HG03135 (cell line): ENCODE measurements around the gene AGGF1.
A peak's percentile ranks its signal among the peaks of the same experiment; 100 is the strongest.
"Not testable (repeated sequence)": the region's sequence is repeated elsewhere in the genome, so short reads cannot be mapped to it uniquely, and the experiment has no call there.

Source experiments
- ATAC-seq: cut with Tn5 transposase; IDR thresholded peaks from one replicate; pipeline ENCODE4 v1.9.1; 2021; ENCODE audit warnings: mild to moderate bottlenecking, moderate library complexity; ENCODE audit not compliant: unreplicated experiment

Gene AGGF1

GRCh38 chr5:77086689-77087483 lies 56.7 kb downstream of the AGGF1 start, which contains the start of gene ZBED3:
Gene ZBED3 (minus strand): TSS chr5:77087285. CDS start chr5:77077878, 9,407 bp downstream.
- peak; percentile 62 for ATAC-seq

DNA sequence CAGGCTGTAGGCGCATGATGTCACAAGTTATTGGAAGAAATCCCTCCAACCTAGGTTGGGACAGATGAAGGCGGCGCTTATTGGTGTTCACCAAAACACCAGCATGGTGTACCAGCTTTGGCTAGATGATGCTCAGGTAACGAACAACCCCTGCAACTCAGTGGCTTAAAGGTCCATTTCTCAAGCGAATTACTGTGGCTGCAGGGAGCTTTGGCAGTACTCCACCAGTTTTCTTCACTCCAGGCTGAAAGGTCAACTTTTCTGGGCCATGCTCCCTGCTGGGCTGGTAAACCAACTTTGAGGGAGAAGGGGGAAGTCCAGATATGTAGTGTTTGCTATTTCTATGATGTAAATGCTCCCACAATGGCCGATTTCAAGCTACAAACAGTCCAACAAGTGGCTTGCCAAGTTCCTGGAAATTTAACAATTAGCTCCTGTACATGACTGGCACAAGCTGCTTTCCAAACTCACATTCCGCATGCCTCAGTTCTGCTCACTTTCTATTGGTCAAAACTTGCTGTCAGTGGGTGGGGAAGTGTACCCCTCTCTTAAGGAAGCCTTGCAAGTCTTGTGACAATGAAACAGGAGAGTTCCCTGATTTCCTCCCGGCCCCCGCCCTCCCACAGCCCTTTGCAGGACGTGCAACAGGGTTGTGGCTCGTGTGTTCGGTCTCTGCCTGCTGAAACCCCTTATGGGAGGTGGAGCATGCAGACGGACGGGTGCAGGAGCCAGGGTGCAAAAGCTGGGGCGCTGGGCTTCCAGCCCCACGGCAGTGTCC lies 57.5 kb downstream of the AGGF1 start:
- peak; percentile 8 for ATAC-seq

- ATAC-seq = no peak
Observed at GRCh38 chr5:77095189-77095588, 65.0 kb downstream of the AGGF1 start.

GRCh38 chr5:77101298-77101697 lies 71.1 kb downstream of the AGGF1 start:
- no peak for ATAC-seq

DNA sequence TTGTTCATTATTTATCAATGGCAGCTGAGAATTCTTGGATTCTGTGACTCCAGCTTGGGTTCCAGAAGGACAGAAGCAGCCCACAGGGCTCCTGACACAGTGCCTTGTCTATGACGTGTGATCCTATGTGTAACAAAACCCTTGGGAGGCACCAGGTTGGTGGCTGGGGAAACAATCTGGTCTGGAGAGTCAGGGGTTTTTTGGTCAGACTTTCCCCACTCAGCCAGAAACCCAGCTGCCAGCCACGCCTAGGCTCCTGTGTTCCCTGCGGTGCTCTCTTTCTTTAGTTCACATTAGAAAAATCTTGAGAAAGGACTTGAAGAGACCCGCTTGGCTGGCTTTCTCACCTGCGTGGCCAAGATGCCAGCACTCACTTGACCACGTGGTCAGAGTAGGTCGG lies 72.3 kb downstream of the AGGF1 start:
- ATAC-seq = no peak

GRCh38 chr5:77103457-77103856 lies 73.3 kb downstream of the AGGF1 start:
- no peak for ATAC-seq

DNA sequence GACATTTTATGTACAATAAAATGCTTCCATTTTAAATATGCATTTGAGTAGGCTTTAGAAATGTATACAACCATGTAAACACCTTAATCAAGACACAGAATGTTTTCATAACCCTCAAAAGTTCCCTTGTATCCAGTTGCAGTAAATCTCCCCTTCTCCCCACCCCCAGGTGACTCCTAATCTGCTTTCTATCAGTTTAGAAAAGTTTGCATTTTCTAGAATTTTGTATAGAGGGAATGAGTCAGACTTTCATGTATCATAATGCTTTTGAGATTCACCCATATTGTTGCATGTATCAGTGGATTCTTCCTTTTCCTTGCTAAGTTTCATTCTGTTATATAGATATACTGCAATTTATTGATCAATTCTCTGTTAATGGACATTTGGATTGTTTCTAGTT lies 74.6 kb downstream of the AGGF1 start:
- no peak for ATAC-seq

- not testable (repeated sequence) for ATAC-seq
Observed at GRCh38 chr5:77107035-77107434, 76.8 kb downstream of the AGGF1 start.
